ENCODE measurements around the gene IFT27.

GRCh38 chr22:36741968-36742367, 34.0 kb downstream of the IFT27 start:
- TF ChIP-seq CTCF (conservative IDR thresholded peaks at IDR 0.05; ENCODE audit: low read depth in 2 of 2): no peak
- no peak for TF ChIP-seq EZH2 (IDR thresholded peaks at IDR 0.05; ENCODE audit: low read depth, unreplicated experiment)
- TF ChIP-seq POLR2AphosphoS5 (IDR thresholded peaks at IDR 0.05; ENCODE audit: low read depth): no peak
- TF ChIP-seq REST (IDR thresholded peaks at IDR 0.05; ENCODE audit: unreplicated experiment): no peak

Measured in GM23338 (cell line).